Activated CD4-positive, CD25-positive, alpha-beta regulatory T cell treated with anti-CD3 and anti-CD28 coated beads, Interleukin-2, amount 50 U/mL, for 72 hours (primary cell): ENCODE data around the gene HSPBP1.

Experiments used
- DNase-seq: peaks from one replicate; pipeline ENCODE4 v3.0.0; 2021

Gene HSPBP1

GRCh38 chr19:55273978-55274707 lies 5.8 kb downstream of the HSPBP1 start:
- no peak for DNase-seq

GRCh38 chr19:55272142-55272541 lies 7.8 kb downstream of the HSPBP1 start:
- no peak for DNase-seq

GRCh38 chr19:55270172-55270942 lies 9.6 kb downstream of the HSPBP1 start:
- no peak for DNase-seq

- DNase-seq = no peak
Observed at GRCh38 chr19:55269299-55269698, 10.6 kb downstream of the HSPBP1 start.

- DNase-seq = no peak
Observed at GRCh38 chr19:55266840-55267239, 13.1 kb downstream of the HSPBP1 start.

- DNase-seq = no peak
Observed at GRCh38 chr19:55266404-55266803, 13.5 kb downstream of the HSPBP1 start.

GRCh38 chr19:55265723-55266386 lies 14.1 kb downstream of the HSPBP1 start:
- no peak for DNase-seq

- no peak for DNase-seq
Observed at GRCh38 chr19:55265173-55265572, 14.7 kb downstream of the HSPBP1 start.

GRCh38 chr19:55264531-55264930 lies 15.4 kb downstream of the HSPBP1 start:
- no peak for DNase-seq

- no peak for DNase-seq
Observed at GRCh38 chr19:55262359-55262758, 17.6 kb downstream of the HSPBP1 start.

GRCh38 chr19:55261671-55262126 lies 18.2 kb downstream of the HSPBP1 start:
- DNase-seq = no peak

- no peak for DNase-seq
Observed at GRCh38 chr19:55259540-55260210, 20.2 kb downstream of the HSPBP1 start.

GRCh38 chr19:55258828-55259539 lies 20.9 kb downstream of the HSPBP1 start, which contains the start of gene PPP6R1:
Gene PPP6R1 (minus strand): TSS chr19:55259017. CDS start chr19:55247103, 11,914 bp downstream.
- DNase-seq = peak; percentile 95

- peak; percentile 48 for DNase-seq
Observed at GRCh38 chr19:55258476-55258827, 21.5 kb downstream of the HSPBP1 start.

- DNase-seq = no peak
Observed at GRCh38 chr19:55257461-55258420, 22.2 kb downstream of the HSPBP1 start.

- DNase-seq = no peak
Observed at GRCh38 chr19:55256562-55257460, 23.1 kb downstream of the HSPBP1 start.

GRCh38 chr19:55255618-55256423 lies 24.1 kb downstream of the HSPBP1 start:
- peak; percentile 60 for DNase-seq

- no peak for DNase-seq
Observed at GRCh38 chr19:55254625-55254977, 25.3 kb downstream of the HSPBP1 start.
